Fibroblast of mammary gland (primary cell): ENCODE measurements around the gene C4BPA.

Source experiments
- DNase-seq: peaks from one replicate; pipeline ENCODE4 v3.0.0-alpha.2; 2010; ENCODE audit warnings: low read depth
- H3K4me3 ChIP-seq: 2 replicates; pipeline ENCODE4 v1.5.1; 2011; ENCODE audit warnings: low read depth, mild to moderate bottlenecking, low read length, moderate library complexity; ENCODE audit not compliant: control insufficient read depth
- CTCF ChIP-seq: conservative IDR thresholded peaks from 2 replicates; pipeline ENCODE4 v1.5.1; 2011; ENCODE audit warnings: low read depth, low read length, inconsistent platforms; ENCODE audit not compliant: control insufficient read depth, insufficient read depth

The C4BPA gene

GRCh38 chr1:207069061-207069460 lies 35.0 kb upstream of the C4BPA start:
- TF ChIP-seq CTCF: no peak
- H3K4me3 ChIP-seq: no peak overlapping the region
- DNase-seq: no peak

GRCh38 chr1:207069858-207070506 lies 34.1 kb upstream of the C4BPA start:
- H3K4me3 ChIP-seq: no peak overlapping the region
- no peak for DNase-seq
- no peak for TF ChIP-seq CTCF

- TF ChIP-seq CTCF: no peak
- no peak for DNase-seq
- no peak overlapping the region for H3K4me3 ChIP-seq
These were observed 33.2 kb upstream of the C4BPA start for GRCh38 chr1:207070811-207071210.

GRCh38 chr1:207071426-207071825 lies 32.6 kb upstream of the C4BPA start:
- H3K4me3 ChIP-seq: no peak overlapping the region
- no peak for DNase-seq
- no peak for TF ChIP-seq CTCF

GRCh38 chr1:207072233-207072632 lies 31.8 kb upstream of the C4BPA start:
- H3K4me3 ChIP-seq: no peak overlapping the region
- no peak for TF ChIP-seq CTCF
- DNase-seq: no peak

GRCh38 chr1:207073906-207074820 lies 29.9 kb upstream of the C4BPA start:
- no peak for TF ChIP-seq CTCF
- no peak overlapping the region for H3K4me3 ChIP-seq
- DNase-seq: peak; percentile 50
